Cortex of kidney (tissue), 1 donor: ENCODE measurements around the gene PACRG.

ENCODE experiments used
- DNase-seq: peaks from one replicate; lab custom pipeline; 2025; lab: John Stamatoyannopoulos, UW

PACRG gene

GRCh38 chr6:163288915-163289314 is 561.1 kb downstream of the PACRG start:
- DNase-seq: no peak

- no peak for DNase-seq
Measured at GRCh38 chr6:163289447-163289846, 561.7 kb downstream of the PACRG start.

GRCh38 chr6:163290545-163291274 is 562.9 kb downstream of the PACRG start:
- no peak for DNase-seq

GRCh38 chr6:163291622-163292021 is 563.8 kb downstream of the PACRG start:
- DNase-seq: no peak

- no peak for DNase-seq
Measured at GRCh38 chr6:163293286-163293685, 565.5 kb downstream of the PACRG start.

GRCh38 chr6:163294734-163295133 is 567.0 kb downstream of the PACRG start:
- DNase-seq: no peak

GRCh38 chr6:163296835-163297519 is 569.2 kb downstream of the PACRG start:
- no peak for DNase-seq

GRCh38 chr6:163298079-163298830 is 570.5 kb downstream of the PACRG start:
- no peak for DNase-seq

GRCh38 chr6:163300838-163301237 is 573.1 kb downstream of the PACRG start:
- no peak for DNase-seq

- DNase-seq: no peak
Measured at GRCh38 chr6:163301726-163302635, 574.2 kb downstream of the PACRG start.

GRCh38 chr6:163302747-163303146 is 575.0 kb downstream of the PACRG start:
- no peak for DNase-seq

- no peak for DNase-seq
Measured at GRCh38 chr6:163306000-163306399, 578.2 kb downstream of the PACRG start.

- no peak for DNase-seq
Measured at GRCh38 chr6:163308629-163309440, 581.1 kb downstream of the PACRG start.

- no peak for DNase-seq
Measured at GRCh38 chr6:163309491-163310026, 581.8 kb downstream of the PACRG start.

- no peak for DNase-seq
Measured at GRCh38 chr6:163310096-163310972, 582.6 kb downstream of the PACRG start.

- DNase-seq: no peak
Measured at GRCh38 chr6:163310973-163311383, 583.2 kb downstream of the PACRG start.

- no peak for DNase-seq
Measured at GRCh38 chr6:163311830-163312229, 584.1 kb downstream of the PACRG start.

GRCh38 chr6:163313566-163313965 is 585.8 kb downstream of the PACRG start:
- no peak for DNase-seq

- DNase-seq: no peak
Measured at GRCh38 chr6:163313981-163314380, 586.2 kb downstream of the PACRG start.
